ENCODE data around the gene RCC2.

GRCh38 chr1:17436380-17437174 is 2.9 kb downstream of the RCC2 start:
- TF ChIP-seq POLR2A (IDR thresholded peaks at IDR 0.05) (no peak), CTCF (IDR thresholded peaks at IDR 0.05) (no peak), POLR2AphosphoS5 (IDR thresholded peaks at IDR 0.05) (no peak)
